GM21528 (cell line): ENCODE measurements around the gene TGIF1.

Source experiments
- ATAC-seq: cut with Tn5 transposase; IDR thresholded peaks from one replicate; pipeline ENCODE4 v1.9.1; 2021; ENCODE audit warnings: mild to moderate bottlenecking, moderate library complexity; ENCODE audit not compliant: unreplicated experiment, low FRiP score

The TGIF1 gene

GRCh38 chr18:3480827-3481573 lies 31.0 kb downstream of the TGIF1 start:
- ATAC-seq = no peak

DNA sequence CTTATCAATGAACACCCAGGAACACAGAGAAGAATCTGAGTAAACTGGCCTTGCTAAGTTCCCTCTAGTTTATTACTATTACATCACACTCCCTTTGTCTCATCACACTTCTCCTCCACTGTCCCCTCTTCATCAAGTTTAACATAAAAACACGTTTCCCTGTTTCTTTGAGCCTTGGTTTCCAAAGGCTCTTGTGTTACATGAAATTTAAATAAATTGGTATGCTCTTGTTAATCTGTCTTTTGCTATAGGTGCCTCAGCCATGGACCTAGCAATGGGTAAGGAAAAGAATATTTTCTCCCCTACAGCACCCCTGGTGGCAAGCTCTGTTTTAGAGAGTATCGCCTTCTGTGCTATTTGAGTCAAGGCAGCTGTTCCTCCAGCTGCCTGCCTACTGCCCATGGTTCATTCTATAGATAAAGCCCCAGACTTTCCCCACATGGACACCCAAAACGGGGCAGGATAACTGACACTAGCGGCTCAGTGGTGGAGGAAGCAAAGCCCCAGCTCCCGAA lies 31.8 kb downstream of the TGIF1 start:
- no peak for ATAC-seq

- no peak for ATAC-seq
Measured at GRCh38 chr18:3482258-3482657, 32.3 kb downstream of the TGIF1 start.

- ATAC-seq = no peak
Measured at GRCh38 chr18:3485153-3486149, 35.5 kb downstream of the TGIF1 start.

- ATAC-seq = no peak
Measured at GRCh38 chr18:3486512-3486911, 36.5 kb downstream of the TGIF1 start.

DNA sequence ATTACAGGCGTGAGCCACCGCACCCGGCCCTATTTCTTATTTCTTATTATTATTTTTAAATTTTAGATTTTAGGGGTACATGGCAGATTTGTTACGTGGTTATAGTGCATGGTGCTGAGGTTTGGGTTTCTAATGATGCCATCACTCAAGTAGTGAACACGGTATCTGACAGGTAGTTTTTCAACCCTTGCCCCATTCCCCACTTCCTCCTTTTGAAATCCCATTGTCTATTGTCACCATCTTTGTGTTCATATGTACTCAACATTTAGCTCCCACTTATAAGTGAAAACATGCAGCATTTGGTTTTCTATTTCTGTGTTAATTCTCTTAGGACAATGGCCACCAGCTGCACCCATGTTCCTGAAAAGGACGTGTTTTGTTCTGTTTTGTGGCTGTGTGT lies 39.5 kb downstream of the TGIF1 start:
- ATAC-seq = no peak

DNA sequence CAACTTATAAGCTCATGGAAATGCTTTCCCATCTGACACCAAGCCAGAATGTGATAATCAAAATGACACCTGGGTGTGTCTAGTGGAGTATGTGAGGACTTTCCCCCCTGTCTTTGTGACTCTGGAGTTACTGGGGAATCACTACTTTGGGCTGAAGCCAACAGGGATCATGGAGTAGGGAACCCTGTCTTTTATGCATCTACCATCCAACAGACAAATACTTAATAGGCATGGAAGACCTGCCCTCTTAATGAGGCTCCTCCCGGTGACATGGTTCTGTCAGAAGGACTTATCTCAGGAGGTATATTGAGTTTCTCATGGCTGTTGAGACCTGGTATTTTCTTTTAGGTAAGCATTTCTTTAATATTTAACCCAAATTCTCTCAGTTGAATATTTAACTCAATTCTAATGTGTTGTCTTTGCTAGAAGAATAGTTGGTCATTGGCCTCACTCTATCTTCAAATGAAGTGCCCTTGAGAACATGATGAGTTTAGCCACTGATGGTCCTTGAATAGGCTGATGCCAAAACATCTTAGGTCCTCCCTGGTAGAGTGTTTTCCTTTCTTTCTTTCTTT lies 42.1 kb downstream of the TGIF1 start:
- ATAC-seq = no peak

- ATAC-seq = no peak
Measured at GRCh38 chr18:3492721-3493120, 42.7 kb downstream of the TGIF1 start.

- ATAC-seq = no peak
Measured at GRCh38 chr18:3493501-3494244, 43.7 kb downstream of the TGIF1 start.

DNA sequence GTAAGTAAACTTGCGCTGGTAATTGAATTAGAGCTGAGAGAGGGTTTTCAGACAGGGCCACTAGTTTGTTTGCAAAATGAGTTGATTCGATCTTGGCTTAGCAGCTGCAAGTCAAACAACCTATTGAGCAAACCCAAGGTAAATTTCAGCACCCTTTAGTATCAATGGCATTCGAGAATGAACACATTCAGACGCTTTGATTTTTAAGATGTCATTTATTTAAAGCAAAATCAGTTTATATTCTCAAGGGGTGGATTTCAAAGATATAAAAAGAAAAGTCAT lies 44.2 kb downstream of the TGIF1 start:
- no peak for ATAC-seq

- no peak for ATAC-seq
Measured at GRCh38 chr18:3494569-3494968, 44.6 kb downstream of the TGIF1 start.

DNA sequence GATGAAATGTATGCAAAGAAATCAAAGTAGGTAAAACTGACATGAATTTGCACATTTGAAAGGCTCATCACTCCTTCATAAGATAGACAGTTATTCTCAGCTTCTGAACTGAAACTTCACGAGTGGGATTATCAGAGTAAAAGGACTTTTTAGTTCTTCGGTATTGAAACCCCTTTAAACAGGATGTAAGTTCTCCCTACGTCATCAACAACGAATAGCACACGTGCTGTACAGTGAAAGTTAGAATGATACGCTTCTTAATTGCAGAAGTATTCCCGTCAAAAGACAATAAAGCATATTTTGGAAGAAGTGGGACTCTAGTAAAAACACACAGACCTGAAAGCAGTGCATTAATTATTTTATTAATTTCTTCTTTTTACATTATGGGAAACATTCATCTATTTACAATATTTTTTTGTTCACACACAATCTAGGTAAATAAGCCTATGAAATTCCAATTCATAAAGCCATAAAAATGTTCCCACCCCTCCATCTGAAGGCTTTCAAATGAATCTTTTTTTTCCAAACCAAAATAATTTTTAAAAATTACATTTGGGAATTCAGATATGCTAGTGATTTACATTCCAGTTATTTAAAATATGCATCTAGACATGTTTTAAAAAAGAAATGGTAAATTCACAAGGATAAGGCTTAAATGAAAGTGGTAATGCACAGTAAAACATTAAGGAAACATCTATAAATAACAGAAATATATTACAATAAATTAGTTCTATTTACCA lies 45.9 kb downstream of the TGIF1 start:
- no peak for ATAC-seq

DNA sequence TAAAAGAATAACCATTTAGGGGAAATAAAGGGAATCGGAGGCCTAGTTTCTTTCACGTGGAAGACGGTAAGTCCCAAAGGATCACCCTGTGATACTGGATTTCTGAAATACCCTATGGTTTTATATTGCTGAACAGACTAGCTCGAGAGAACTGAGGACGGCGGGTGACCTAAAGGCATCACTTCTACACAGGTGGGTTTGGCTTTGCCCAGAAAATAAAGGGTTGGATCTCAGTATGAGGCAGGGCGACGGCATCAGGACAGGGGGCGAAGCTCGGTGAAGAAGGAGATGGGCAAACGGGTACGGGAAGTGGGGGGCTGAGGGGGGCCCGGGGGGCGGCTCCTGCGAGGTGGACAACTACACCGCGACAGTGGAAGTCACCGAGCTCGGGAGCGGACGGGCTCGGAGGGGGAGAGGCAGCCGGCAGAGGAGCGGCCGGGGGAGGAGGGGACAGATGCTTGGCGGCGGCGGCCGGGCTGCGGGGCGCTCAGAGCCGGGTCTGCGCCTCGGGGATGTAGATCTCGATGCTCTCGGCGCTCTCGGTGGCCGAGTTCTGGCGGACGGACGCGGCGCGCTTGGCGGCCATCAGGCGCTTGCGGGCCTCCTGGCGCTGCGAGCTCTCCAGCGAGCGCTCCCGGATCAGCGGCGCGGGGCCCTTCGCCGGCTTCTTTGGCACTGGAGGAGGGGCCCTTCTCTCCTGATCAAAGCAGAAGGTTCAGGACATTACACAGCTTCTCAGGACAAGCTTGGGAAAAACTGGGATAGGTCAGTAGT lies 48.9 kb downstream of the TGIF1 start:
- no peak for ATAC-seq

DNA sequence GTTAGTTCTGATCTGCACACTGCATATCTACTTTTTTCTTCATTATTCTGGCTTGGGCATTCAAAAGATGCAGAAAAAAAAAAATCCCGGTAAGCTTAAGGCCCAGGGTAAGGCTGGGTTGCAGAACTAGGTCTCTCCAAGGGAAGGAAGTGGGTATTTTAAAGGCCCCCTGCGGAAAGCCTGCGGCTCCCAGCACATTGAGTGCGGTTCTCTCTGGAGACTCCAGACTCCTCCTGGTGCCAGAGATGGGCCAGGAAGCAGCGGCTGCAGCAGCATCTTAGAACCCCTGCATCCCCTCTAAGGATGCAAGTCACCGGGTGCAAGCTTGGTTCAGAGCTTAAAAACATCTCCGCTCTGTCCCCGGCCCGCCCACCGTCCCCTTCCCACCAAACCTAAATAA lies 49.5 kb downstream of the TGIF1 start:
- no peak for ATAC-seq

DNA sequence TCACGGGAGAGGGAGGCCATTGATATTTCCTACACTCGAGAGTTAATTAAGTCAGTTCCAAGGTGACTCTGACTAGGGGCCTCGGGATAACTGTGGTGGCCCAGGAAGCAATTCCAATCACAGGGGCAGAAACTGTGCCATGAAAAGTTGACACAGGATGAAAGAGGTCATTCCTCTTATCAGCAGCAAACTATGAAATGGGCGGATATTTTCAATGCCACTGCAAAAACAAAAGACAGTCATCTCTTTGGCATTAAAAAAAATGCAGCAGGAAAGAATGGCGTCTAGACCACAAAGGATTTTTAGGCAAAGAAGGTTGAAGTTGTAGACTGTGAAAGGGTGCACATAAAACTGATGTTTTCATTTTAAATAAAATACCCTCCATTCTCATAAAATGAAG lies 50.0 kb downstream of the TGIF1 start:
- no peak for ATAC-seq

- no peak for ATAC-seq
Measured at GRCh38 chr18:3502650-3503049, 52.7 kb downstream of the TGIF1 start.

- no peak for ATAC-seq
Measured at GRCh38 chr18:3504637-3505036, 54.7 kb downstream of the TGIF1 start.

- ATAC-seq = no peak
Measured at GRCh38 chr18:3508576-3509549, 58.9 kb downstream of the TGIF1 start.
